HG03558 (cell line): ENCODE results near the gene SDF4.

Experiments used
- ATAC-seq: cut with Tn5 transposase; IDR thresholded peaks from one replicate; pipeline ENCODE4 v1.9.1; 2021; ENCODE audit warnings: moderate number of reproducible peaks; ENCODE audit not compliant: unreplicated experiment; ENCODE audit errors: extremely low read depth

SDF4 gene

DNA sequence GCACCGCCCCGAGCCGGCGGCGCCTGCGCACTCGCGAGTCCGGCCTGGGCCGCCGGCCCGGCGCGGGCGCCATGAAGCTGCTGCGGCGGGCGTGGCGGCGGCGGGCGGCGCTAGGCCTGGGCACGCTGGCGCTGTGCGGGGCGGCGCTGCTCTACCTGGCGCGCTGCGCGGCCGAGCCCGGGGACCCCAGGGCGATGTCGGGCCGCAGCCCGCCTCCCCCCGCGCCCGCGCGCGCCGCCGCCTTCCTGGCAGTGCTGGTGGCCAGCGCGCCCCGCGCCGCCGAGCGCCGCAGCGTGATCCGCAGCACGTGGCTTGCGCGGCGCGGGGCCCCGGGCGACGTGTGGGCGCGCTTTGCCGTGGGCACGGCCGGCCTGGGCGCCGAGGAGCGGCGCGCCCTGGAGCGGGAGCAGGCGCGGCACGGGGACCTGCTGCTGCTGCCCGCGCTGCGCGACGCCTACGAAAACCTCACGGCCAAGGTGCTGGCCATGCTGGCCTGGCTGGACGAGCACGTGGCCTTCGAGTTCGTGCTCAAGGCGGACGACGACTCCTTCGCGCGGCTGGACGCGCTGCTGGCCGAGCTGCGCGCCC lies 501 bp upstream of the SDF4 start, which contains the start of gene B3GALT6:
Gene B3GALT6 (plus strand): TSS at position 30 of the 588 bp plus-strand sequence. CDS start 42 bp downstream, at position 72.
- ATAC-seq: no peak

DNA sequence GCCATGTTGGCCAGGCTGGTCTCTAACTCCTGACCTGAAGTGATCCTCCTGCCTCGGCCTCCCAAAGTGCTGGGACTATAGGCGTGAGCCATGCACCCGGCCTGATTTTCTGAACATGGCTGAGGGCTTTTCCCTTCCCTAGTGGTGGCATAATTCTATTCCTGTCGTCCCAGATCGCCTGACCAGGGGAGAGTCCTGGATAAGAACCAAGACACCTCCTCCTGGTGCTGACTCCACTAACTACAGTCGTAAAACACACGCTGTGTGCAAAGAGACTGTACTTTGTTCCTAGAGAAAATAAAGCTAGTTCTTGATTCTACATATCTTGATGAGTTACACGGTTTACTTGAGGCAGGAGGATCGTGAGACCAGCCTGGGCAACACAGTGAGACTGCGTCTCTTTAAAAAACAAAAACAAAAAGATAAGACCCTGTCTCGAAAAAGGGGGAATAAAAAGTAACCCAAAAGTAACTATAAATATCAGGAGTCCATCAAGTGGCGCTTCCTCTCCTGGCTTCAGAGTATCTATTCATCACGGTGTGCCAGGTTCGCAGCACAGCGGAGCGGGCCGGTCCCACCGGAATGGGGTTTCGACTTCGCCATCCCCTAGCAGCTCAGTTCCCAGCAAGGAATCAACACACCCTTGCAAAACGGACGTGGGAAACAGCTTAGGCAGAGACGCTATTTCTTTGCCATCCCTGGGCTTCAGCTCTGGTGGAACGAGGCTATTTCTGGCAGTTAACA lies 973 bp downstream of the SDF4 start:
- ATAC-seq: no peak

- ATAC-seq: no peak
These were observed 2.0 kb downstream of the SDF4 start for GRCh38 chr1:1229770-1230169.

DNA sequence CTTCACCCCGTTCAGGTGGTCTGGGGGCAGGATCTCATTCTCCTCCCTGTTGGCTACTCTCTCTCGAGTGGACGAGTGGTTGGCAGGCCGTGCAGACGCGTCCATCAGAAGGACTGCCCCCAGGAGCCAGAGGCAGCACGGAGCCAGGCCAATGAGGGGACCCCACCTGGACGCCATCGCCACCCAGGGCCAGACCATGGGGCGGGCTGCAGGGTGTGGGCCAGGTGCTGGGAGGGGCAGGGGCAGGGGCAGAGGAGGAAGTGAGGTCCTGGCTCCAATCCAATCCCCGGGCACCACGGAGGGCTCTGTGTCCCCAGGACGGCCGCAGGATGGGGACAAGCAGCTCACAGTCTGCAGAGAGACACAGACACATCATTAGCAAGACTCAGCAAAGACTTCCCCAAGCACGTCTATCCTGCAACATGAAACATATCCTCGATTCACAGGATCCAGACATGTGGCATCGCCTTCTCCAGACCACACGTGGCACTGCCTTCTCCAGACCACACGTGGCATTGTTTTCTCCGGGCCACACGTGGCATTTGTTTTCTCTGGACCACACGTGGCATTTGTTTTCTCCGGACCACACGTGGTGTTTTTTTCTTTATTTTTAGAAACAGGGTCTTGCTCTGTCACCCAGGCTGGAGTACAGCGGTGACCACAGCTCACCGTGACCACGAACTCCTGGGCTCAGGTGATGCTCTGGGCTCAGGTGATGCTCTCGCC lies 3.0 kb downstream of the SDF4 start:
- ATAC-seq: no peak

DNA sequence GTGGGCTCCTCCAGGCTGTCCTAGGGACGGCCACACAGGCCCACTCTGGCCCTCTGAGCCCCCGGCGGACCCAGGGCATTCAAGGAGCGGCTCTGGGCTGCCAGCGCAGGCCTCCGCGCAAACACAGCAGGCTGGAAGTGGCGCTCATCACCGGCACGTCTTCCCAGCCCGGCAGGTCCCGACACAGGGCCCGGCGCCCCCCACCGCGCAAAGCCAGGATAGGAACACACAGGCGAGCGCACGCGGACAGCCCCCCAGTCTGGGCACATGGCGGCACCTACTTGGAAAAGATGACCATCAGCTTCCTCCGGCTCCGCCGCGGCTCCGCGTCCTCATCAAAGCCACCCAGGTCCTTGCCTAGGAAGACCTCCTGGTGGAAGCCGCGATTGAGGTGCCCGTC lies 3.6 kb downstream of the SDF4 start:
- ATAC-seq: no peak

DNA sequence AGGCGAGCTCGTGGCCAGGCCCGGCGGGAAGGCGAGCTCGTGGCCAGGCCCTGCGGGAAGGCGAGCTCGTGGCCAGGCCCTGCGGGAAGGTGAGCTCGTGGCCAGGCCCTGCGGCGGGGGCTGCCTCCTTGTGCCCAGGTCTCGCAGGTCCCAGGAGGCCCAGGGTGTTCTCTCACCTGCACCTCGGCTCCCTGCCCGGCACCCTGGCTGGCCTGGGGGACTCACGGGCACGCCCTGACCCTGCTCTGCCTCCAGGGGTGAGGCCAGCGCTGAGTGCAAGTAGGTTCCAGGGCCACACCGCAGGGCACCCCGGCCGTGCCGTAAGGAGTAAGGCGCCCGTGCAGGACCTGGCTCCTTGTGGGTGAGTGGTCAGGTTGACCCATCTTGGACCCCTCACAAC lies 4.4 kb downstream of the SDF4 start:
- ATAC-seq: no peak

DNA sequence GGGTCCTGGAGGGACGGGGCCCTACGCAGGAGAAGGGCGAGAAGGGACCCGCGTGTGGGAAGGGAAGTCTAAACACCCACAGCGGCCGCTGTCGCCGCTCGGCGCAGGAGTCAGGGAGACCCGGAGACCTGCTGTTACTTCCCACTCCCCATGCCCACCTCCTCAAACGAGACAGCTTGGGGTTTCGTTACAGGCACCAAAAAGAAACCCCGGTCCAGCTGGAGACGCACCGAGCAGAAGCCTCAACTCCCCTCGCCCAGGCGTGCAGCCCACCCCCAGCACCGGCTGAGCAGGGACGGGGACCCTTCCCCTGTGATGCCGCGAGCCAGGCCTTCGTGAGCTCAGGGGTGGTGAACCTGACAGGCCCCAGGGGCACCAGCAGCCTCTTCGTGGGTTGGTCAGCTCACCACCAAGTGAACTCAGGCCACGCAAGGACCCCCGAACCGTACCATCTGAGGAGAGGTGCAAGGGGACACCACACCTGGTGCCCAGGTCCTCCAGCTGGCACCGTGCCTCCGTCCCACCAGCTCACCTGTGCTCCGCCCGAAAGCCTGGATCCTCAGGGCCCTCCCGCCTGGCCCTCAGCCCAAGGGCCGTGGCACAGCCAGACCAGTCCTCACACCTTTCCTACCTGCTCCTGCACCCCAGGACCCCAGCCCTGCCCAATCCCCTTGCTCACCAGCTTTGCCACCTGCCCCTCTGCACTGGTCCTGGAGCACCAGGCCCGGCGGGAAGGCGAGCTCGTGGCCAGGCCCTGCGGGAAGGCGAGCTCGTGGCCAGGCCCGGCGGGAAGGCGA lies 5.0 kb downstream of the SDF4 start:
- ATAC-seq: no peak

- ATAC-seq: no peak
These were observed 5.9 kb downstream of the SDF4 start for GRCh38 chr1:1225913-1226312.

DNA sequence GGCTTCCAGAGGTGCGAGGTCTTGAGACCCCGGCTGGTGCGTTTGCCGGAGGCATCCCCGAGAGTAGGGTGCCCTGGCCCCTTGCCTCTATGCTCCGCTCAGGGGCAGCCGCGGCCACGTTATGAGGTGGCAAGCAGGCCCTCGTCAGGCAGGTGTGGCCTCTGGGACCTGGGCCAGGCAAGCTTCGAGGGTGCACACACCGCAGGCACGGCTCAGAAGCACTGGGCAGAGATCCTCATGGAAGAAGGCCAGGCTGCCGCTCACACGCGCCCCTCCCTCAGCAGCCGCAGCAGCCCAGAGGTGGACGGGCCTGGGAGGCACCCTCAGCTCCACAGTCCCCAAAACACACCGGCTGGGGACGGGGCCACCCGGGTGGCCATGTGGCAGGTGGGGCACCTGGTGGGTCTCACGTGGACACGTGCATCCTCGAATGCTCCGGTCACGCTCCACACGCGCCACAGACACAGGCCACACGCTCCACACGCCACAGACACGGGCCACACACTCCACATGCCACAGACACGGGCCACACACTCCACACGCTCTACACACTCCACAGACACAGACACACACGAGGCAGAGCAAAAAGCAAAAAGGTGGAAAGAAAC lies 6.5 kb downstream of the SDF4 start:
- ATAC-seq: no peak

GRCh38 chr1:1223891-1224290 lies 7.9 kb downstream of the SDF4 start:
- no peak for ATAC-seq

DNA sequence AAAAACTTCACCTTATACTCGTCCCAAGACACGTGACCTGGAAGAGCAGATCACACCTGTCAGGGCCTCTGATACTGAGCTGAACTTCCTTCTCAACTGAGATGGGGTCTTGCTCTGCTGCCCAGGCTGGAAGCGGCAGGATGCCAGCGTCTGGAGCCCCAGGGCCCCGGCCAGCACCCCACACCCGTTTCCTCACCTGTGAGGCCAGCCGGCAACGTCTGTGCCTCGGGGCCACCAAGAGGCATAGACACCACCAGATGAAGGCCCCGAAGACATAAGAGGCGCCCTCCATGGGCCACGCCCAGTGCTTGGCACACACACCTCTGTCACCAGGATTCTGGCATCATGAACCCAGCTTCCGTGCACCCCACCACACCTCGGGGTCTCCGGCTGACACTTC lies 8.5 kb downstream of the SDF4 start:
- ATAC-seq: no peak

DNA sequence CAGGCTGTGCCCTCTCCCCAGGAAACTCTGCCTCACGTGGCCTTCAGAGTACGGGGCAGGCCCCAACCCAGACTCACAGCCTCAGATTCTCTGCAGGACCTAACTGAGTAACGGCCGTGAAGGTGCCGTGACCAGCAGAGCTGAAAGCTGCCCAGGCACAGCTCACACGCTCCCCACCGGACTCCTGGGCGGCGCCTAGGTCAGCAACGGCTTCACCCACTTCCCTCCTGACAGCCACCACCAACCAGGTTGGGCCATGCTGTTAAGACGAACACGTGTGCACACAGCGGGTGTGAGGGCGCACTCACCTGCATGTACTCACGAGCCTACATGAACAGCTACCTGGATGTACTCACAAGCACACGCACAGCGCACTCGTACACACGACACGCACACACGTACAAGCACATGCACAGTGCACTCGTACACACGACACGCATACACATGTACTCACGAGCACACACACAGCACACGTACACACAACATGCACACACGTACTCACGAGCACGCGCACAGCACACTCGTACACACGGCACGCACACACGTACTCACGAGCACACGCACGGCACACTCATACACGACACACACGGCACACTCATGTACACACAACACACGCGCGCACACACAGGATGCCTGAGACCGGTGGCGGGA lies 9.1 kb downstream of the SDF4 start:
- ATAC-seq: no peak

DNA sequence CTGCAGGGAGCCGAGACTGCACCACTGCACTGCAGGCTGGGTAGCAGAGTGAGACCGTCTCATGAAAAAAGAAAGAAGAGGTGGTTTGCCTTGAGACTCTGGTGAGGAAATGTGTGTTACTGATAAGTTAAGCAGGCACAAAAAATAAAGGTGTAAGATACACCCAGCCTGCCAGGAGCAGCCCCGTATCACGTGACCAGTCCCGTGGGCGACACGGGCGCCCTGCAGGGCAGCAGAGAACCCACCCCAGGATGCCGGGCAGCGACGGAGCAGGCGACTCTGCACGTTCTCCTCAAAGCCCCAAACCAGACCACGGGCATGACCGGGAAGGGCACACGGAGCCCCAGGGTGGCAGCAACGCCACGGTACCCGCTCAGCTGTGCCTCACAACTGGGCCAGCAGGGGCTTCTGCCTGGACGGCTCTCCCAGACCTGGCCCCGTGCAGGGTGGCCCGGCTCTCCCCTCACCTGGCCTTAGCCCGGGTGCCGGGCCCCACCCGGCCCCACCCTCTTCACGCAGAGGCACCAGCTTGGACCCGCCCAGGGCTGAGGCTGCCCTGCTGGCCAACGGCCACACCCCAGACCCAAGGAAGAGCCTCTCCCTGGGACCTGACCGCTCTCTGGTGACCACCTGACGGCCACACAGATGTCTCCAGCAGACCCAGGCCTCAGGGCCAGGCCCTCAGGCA lies 9.8 kb downstream of the SDF4 start:
- no peak for ATAC-seq

- no peak for ATAC-seq
These were observed 11.6 kb downstream of the SDF4 start for GRCh38 chr1:1220197-1220596.

DNA sequence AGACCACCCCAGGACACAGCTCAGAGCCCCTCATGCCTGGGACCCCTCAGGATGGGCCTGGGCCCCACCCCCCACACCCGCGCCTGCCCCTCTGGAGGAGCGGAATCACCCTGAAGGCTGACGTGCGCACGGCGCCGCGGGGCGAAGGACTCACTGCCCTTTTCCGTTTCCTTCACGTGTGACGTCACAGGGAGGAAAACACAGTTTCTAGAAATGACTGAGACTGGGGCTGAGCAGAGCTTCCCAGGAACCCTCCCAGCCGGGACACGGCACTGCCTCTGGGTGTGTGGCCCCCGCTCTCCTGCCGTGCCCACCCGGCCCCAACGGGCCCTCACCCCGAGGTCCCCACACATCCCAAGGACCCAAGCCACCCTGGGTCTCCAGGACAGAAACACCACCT lies 12.5 kb downstream of the SDF4 start:
- no peak for ATAC-seq

DNA sequence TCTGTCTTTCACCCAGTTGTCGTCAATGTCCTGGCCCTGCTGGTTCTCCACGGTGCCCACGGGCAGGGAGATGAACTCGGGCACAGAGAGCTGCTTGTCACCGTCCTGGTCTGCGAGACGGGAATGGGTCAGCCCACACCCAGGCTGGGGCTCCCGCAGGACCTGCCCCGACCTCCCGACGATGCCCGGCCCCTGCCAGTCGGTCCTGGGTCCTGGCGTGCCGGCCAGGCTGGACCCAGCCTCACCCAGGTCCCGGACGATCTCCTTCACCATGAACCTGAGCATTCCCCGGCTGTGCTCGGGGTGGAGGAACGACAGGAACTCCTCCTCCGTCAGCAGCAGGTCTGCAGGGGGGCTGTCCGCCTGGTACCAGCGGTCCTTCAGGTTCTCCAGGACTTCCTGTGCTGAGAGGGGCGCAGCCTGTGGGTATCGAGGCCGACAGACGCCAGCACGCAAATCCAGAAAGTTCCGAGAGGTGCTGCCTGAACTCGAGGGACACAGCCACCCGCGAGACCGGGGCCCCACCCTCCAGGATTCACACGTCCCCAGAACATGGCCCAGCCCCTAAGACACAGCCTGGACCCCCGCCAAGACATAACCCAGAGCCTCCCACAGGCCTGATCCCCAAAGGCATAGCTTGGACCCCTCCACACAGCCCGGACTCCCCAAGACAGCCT lies 13.1 kb downstream of the SDF4 start:
- ATAC-seq: no peak

- no peak for ATAC-seq
These were observed 13.9 kb downstream of the SDF4 start for GRCh38 chr1:1217621-1218523.
